HEK293 (cell line): ENCODE data around the gene GAK.
A peak's percentile ranks its signal among the peaks of the same experiment; 100 is the strongest.

Source experiments
- CTCF ChIA-PET: fragments of 350-600 bp; formaldehyde crosslinking; extraction: SDS; loops from one replicate; lab custom pipeline; 2021; ENCODE audit warnings: antibody characterized with exemption; lab: Yijun Ruan, JAX
- POLR2A ChIA-PET: fragments of 300-600 bp; formaldehyde crosslinking; extraction: SDS; loops from one replicate; lab custom pipeline; 2020; ENCODE audit warnings: antibody characterized with exemption, inconsistent platforms; lab: Yijun Ruan, JAX
- H3K27ac ChIP-seq: fragments of 200-500 bp; sonication (Bioruptor generic); 2 replicates; pipeline ENCODE4 v1.5.1; 2014; ENCODE audit warnings: low read depth, low read length, control low read depth, inconsistent platforms; ENCODE audit errors: extremely low read depth
- H3K36me3 ChIP-seq, 2 experiments: fragments of 200-500 bp in 1 of 2; sonication (Bioruptor generic) in 1 of 2; 1 replicate in 1 of 2; 2 replicates in 1 of 2; pipeline ENCODE4 v1.5.1; 2014 to 2017; ENCODE audit warnings: inconsistent platforms in 2 of 2, low read length in 2 of 2; ENCODE audit not compliant: control insufficient read depth in 2 of 2, insufficient read depth in 1 of 2
- H3K4me1 ChIP-seq: fragments of 200-500 bp; sonication (Bioruptor generic); 2 replicates; pipeline ENCODE4 v1.5.1; 2014; ENCODE audit warnings: mild to moderate bottlenecking, low read length, inconsistent platforms; ENCODE audit not compliant: control insufficient read depth, insufficient read depth
- H3K4me3 ChIP-seq: 2 replicates; pipeline ENCODE4 v1.5.1; 2011; ENCODE audit warnings: low read depth, mild to moderate bottlenecking, control low read depth, low read length, moderate library complexity
- H3K9me3 ChIP-seq: fragments of 200-500 bp; sonication (Bioruptor generic); 2 replicates; pipeline ENCODE4 v1.5.1; 2014; ENCODE audit warnings: low read depth, low read length, inconsistent platforms; ENCODE audit not compliant: control insufficient read depth, insufficient read depth
- AEBP2 ChIP-seq: fragments of 450-650 bp; formaldehyde crosslinking; IDR thresholded peaks from 2 replicates; pipeline ENCODE4 v1.5.1; 2016; ENCODE audit warnings: missing biosample characterization, missing genetic modification characterization, borderline replicate concordance
- KLF8 ChIP-seq: fragments of 450-650 bp; formaldehyde crosslinking; IDR thresholded peaks from 2 replicates; pipeline ENCODE4 v1.5.1; 2016; ENCODE audit warnings: missing biosample characterization, missing genetic modification characterization
- SETDB1 ChIP-seq: IDR thresholded peaks from one replicate; pipeline ENCODE4 v1.6.1; 2017; ENCODE audit warnings: mild to moderate bottlenecking, low read length, moderate library complexity, mixed read lengths; ENCODE audit not compliant: insufficient read length
- SP2 ChIP-seq: fragments of 450-650 bp; formaldehyde crosslinking; IDR thresholded peaks from 2 replicates; pipeline ENCODE4 v1.5.1; 2016; ENCODE audit warnings: missing biosample characterization, missing genetic modification characterization
- SP7 ChIP-seq: fragments of 450-650 bp; formaldehyde crosslinking; IDR thresholded peaks from 2 replicates; pipeline ENCODE4 v1.5.1; 2016; ENCODE audit warnings: missing biosample characterization, missing genetic modification characterization
- ZFHX2 ChIP-seq: fragments of 450-650 bp; formaldehyde crosslinking; conservative IDR thresholded peaks from 2 replicates; pipeline ENCODE4 v1.5.1; 2016; ENCODE audit warnings: missing biosample characterization, missing genetic modification characterization
- ZNF138 ChIP-seq: fragments of 450-650 bp; formaldehyde crosslinking; IDR thresholded peaks from 2 replicates; pipeline ENCODE4 v1.5.1; 2016; ENCODE audit warnings: missing biosample characterization, missing genetic modification characterization, borderline replicate concordance
- ZNF140 ChIP-seq: fragments of 450-650 bp; formaldehyde crosslinking; IDR thresholded peaks from 2 replicates; pipeline ENCODE4 v1.5.1; 2016; ENCODE audit warnings: missing biosample characterization, missing genetic modification characterization
- ZNF157 ChIP-seq: fragments of 450-650 bp; formaldehyde crosslinking; IDR thresholded peaks from 2 replicates; pipeline ENCODE4 v1.5.1; 2016; ENCODE audit warnings: missing biosample characterization, missing genetic modification characterization
- ZNF18 ChIP-seq: fragments of 450-650 bp; formaldehyde crosslinking; IDR thresholded peaks from 2 replicates; pipeline ENCODE4 v1.5.1; 2016; ENCODE audit warnings: missing biosample characterization, missing genetic modification characterization
- ZNF274 ChIP-seq, 2 experiments: fragments of 200-500 bp in 1 of 2; fragments of 450-650 bp in 1 of 2; sonication (Bioruptor generic) in 1 of 2; formaldehyde crosslinking in 1 of 2; IDR thresholded peaks; 2 replicates each; pipeline versions ENCODE4 v1.5.1 to v1.6.1; 2014 to 2016; ENCODE audit warnings: borderline replicate concordance in 1 of 2, inconsistent platforms in 1 of 2, low read length in 1 of 2, missing biosample characterization in 1 of 2, missing genetic modification characterization in 1 of 2
- ZNF280D ChIP-seq: fragments of 450-650 bp; formaldehyde crosslinking; IDR thresholded peaks from 2 replicates; pipeline ENCODE4 v1.5.1; 2016; ENCODE audit warnings: missing biosample characterization, missing genetic modification characterization
- ZNF341 ChIP-seq: fragments of 450-650 bp; formaldehyde crosslinking; IDR thresholded peaks from 2 replicates; pipeline ENCODE4; 2016; ENCODE audit warnings: low read depth, missing biosample characterization, missing genetic modification characterization
- ZNF529 ChIP-seq: fragments of 450-650 bp; formaldehyde crosslinking; IDR thresholded peaks from 2 replicates; pipeline ENCODE4 v1.5.1; 2017; ENCODE audit warnings: missing genetic modification characterization, missing biosample characterization; ENCODE audit not compliant: insufficient replicate concordance
- ZNF544 ChIP-seq: fragments of 450-650 bp; formaldehyde crosslinking; IDR thresholded peaks from 2 replicates; pipeline ENCODE4 v1.5.0; 2017; ENCODE audit warnings: missing biosample characterization, missing genetic modification characterization
- ZNF610 ChIP-seq: fragments of 450-650 bp; formaldehyde crosslinking; IDR thresholded peaks from 2 replicates; pipeline ENCODE4 v1.5.1; 2016; ENCODE audit warnings: missing biosample characterization, missing genetic modification characterization, borderline replicate concordance
- ZNF843 ChIP-seq: fragments of 450-650 bp; formaldehyde crosslinking; IDR thresholded peaks from 2 replicates; pipeline ENCODE4 v1.5.1; 2016; ENCODE audit warnings: missing biosample characterization, missing genetic modification characterization
- ZSCAN30 ChIP-seq: fragments of 450-650 bp; IDR thresholded peaks from 2 replicates; pipeline ENCODE4 v1.5.1; 2018; ENCODE audit warnings: missing biosample characterization, mild to moderate bottlenecking, missing genetic modification characterization, moderate library complexity
- TF ChIP-seq, protein P1 (sequence below): fragments of 450-650 bp; formaldehyde crosslinking; IDR thresholded peaks from 2 replicates; pipeline ENCODE4 v1.5.1; 2016; ENCODE audit warnings: missing biosample characterization, missing genetic modification characterization, low read depth
- TF ChIP-seq, protein P2 (sequence below): fragments of 450-650 bp; IDR thresholded peaks from 2 replicates; pipeline ENCODE4 v1.5.1; 2018; ENCODE audit warnings: missing biosample characterization, missing genetic modification characterization
- TF ChIP-seq, protein P3 (sequence below): fragments of 450-650 bp; formaldehyde crosslinking; IDR thresholded peaks from 2 replicates; pipeline ENCODE4 v1.5.1; 2016; ENCODE audit warnings: missing biosample characterization, missing genetic modification characterization

The GAK gene

DNA sequence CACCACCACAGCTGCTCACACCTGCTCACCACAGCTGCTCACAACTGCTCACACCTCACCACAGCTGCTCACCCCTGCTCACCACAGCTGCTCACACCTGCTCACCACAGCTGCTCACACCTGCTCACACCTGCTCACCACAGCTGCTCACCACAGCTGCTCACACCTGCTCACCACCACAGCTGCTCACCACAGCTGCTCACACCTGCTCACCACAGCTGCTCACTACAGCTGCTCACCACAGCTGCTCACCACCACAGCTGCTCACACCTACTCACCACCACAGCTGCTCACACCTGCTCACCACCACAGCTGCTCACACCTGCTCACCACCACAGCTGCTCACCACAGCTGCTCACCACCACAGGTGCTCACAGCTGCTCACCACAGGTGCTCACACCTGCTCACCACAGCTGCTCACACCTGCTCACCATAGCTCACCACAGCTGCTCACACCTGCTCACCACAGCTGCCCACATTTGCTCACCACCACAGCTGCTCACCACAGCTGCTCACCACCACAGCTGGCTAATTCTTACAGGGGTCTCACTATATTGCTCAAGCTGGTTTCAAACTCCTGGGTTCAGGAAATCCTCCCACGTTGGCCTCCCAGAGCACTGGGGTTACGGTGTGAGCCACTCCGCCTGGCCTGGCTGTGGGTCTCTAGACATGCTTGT is 75.8 kb downstream of the GAK start:
- ChIA-PET CTCF (no interaction called here), POLR2A (no interaction called here)
- Histone ChIP-seq H3K4me3 (no peak overlapping the region), H3K27ac (no peak overlapping the region), H3K9me3 (no peaks in the 10 kb centered on the region), H3K36me3 (peaks cover 3 to 44% of the 10 kb centered on the region in 2 experiments; a peak in 2 of 3 replicates), H3K4me1 (no peaks in the 10 kb centered on the region)
- TF ChIP-seq KLF8 (tag by site-specific recombination), result no peak
- TF ChIP-seq ZNF18 (tag by site-specific recombination), result 0 out of 2 replicates have a peak, but pooled peaks have one; percentile 45

GRCh38 chr4:855880-856224 is 76.3 kb downstream of the GAK start:
- CTCF ChIA-PET, result no interaction called here
- H3K27ac ChIP-seq, result no peak overlapping the region
- TF ChIP-seq ZNF544 (tag by site-specific recombination) (no peak), SP7 (tag by site-specific recombination) (no peak), ZNF157 (tag by site-specific recombination) (no peak), ZNF529 (no peak), ZNF843 (no peak), SETDB1 (no peak)
- TF ChIP-seq, protein P1, sequence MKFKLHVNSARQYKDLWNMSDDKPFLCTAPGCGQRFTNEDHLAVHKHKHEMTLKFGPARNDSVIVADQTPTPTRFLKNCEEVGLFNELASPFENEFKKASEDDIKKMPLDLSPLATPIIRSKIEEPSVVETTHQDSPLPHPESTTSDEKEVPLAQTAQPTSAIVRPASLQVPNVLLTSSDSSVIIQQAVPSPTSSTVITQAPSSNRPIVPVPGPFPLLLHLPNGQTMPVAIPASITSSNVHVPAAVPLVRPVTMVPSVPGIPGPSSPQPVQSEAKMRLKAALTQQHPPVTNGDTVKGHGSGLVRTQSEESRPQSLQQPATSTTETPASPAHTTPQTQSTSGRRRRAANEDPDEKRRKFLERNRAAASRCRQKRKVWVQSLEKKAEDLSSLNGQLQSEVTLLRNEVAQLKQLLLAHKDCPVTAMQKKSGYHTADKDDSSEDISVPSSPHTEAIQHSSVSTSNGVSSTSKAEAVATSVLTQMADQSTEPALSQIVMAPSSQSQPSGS (tag by site-specific recombination), result no peak
- H3K36me3 ChIP-seq, result peaks cover 0 to 45% of the 10 kb centered on the region in 2 experiments; a peak in 2 of 3 replicates
- H3K4me1 ChIP-seq, result no peaks in the 10 kb centered on the region
- no peaks in the 10 kb centered on the region for H3K9me3 ChIP-seq
- POLR2A ChIA-PET, result interaction anchor here (0.6 kb wide), 1 partner anchor 8 kb away, joined by 3 read pairs; no protein-coding TSS in a partner anchor
- H3K4me3 ChIP-seq, result no peak overlapping the region

GRCh38 chr4:854356-854755 is 77.8 kb downstream of the GAK start:
- Histone ChIP-seq H3K9me3 (no peaks in the 10 kb centered on the region), H3K4me1 (no peaks in the 10 kb centered on the region), H3K27ac (no peak overlapping the region), H3K4me3 (no peak overlapping the region), H3K36me3 (peaks cover 0 to 45% of the 10 kb centered on the region in 2 experiments; a peak in 1 of 3 replicates)
- ChIA-PET POLR2A (no interaction called here), CTCF (no interaction called here)
- TF ChIP-seq SP2 (no peak), ZSCAN30 (tag by site-specific recombination) (no peak), ZNF138 (tag by site-specific recombination) (no peak), ZNF610 (tag by site-specific recombination) (no peak), ZNF274 (IDR thresholded peaks at IDR 0.05; ENCODE audit: low read length) (no peak), ZNF274 (tag by site-specific recombination; IDR thresholded peaks at IDR 0.05; ENCODE audit: borderline replicate concordance) (no peak), ZFHX2 (tag by site-specific recombination) (no peak), ZNF341 (tag by site-specific recombination) (no peak), ZNF280D (tag by site-specific recombination) (no peak), AEBP2 (no peak), ZNF140 (no peak)
- TF ChIP-seq, protein P2, sequence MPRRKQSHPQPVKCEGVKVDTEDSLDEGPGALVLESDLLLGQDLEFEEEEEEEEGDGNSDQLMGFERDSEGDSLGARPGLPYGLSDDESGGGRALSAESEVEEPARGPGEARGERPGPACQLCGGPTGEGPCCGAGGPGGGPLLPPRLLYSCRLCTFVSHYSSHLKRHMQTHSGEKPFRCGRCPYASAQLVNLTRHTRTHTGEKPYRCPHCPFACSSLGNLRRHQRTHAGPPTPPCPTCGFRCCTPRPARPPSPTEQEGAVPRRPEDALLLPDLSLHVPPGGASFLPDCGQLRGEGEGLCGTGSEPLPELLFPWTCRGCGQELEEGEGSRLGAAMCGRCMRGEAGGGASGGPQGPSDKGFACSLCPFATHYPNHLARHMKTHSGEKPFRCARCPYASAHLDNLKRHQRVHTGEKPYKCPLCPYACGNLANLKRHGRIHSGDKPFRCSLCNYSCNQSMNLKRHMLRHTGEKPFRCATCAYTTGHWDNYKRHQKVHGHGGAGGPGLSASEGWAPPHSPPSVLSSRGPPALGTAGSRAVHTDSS, result no peak
- TF ChIP-seq, protein P3, sequence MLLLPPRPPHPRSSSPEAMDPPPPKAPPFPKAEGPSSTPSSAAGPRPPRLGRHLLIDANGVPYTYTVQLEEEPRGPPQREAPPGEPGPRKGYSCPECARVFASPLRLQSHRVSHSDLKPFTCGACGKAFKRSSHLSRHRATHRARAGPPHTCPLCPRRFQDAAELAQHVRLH, result no peak
